Stomach (tissue), 9 donors: ENCODE data around the gene TCL1B. TPM values are rescaled to one million over a fixed set of nuclear protein-coding genes. Genes with fewer than 3 reads are reported as not detected.

Experiments
- DNase-seq, 2 donors: peaks; one replicate each; pipeline versions ENCODE4 v3.0.0 to v3.0.0-alpha.2; 2013 to 2019
- H3K27ac ChIP-seq, 5 donors: fragments of 200-600 bp in 4 of 5; sonication (generic) in 4 of 5; one replicate each; pipeline ENCODE4 v1.5.1; 2013 to 2019; ENCODE audit warnings: mild to moderate bottlenecking in 1 of 5, moderate library complexity in 1 of 5
- H3K27me3 ChIP-seq, 3 donors: fragments of 200-600 bp; sonication (generic); one replicate each; pipeline ENCODE4 v1.5.1; 2017 to 2019; ENCODE audit warnings: mixed run types in 1 of 3
- H3K36me3 ChIP-seq, 4 donors: fragments of 200-600 bp; sonication (generic); 1 replicate in 3 of 4; 2 replicates in 1 of 4; pipeline ENCODE4 v1.5.1; 2016 to 2019
- H3K4me1 ChIP-seq, 4 donors: fragments of 200-600 bp; sonication (generic); one replicate each; pipeline ENCODE4 v1.5.1; 2016 to 2019
- H3K4me3 ChIP-seq, 4 donors: fragments of 200-600 bp; sonication (generic) in 3 of 4; one replicate each; pipeline ENCODE4 v1.5.1; 2016 to 2019; ENCODE audit warnings: mild to moderate bottlenecking in 1 of 4
- H3K9me3 ChIP-seq, 4 donors: fragments of 200-600 bp; sonication (generic); one replicate each; pipeline ENCODE4 v1.5.1; 2016 to 2019
- EP300 ChIP-seq: sonication (generic); formaldehyde crosslinking; IDR thresholded peaks from one replicate; pipeline ENCODE4 v1.6.1; 2017; ENCODE audit warnings: antibody characterized with exemption
- POLR2A ChIP-seq, 4 donors: fragments of 450-650 bp; IDR thresholded peaks; one replicate each; pipeline ENCODE4 v1.6.1; 2016; ENCODE audit warnings: antibody characterized with exemption in 4 of 4, control low read depth in 2 of 4, mild to moderate bottlenecking in 1 of 4, moderate library complexity in 1 of 4
- POLR2AphosphoS5 ChIP-seq, 3 donors: sonication (generic); formaldehyde crosslinking; IDR thresholded peaks; one replicate each; pipeline ENCODE4 v1.6.1; 2016; ENCODE audit warnings: antibody characterized with exemption in 3 of 3
- WGBS, 5 donors: extraction: QIAGEN DNeasy Blood & Tissue Kit in 3 of 5; methylation state at CpG; one replicate each; pipeline versions ENCODE4 v1.1.5 to v1.1.7; 2013 to 2018; 5-methylcytosine and 5-hydroxymethylcytosine counted together
- intact Hi-C: fragments of 100-400 bp; cut with DNase I; formaldehyde crosslinking; loops from one replicate; pipeline ENCODE4 v1.15.1; 2023; ENCODE audit warnings: low total_unique reads
- polyA plus RNA-seq, 3 donors: library from polyadenylated mRNA; stranded (reverse); fragments of 200-250 nt; gene quantifications; one replicate each; pipeline ENCODE4 v1.2.3, GENCODE V29; 2013
- total RNA-seq, 5 donors: library from RNA; depleted of rRNA; stranded (reverse); fragments of >200 nt; gene quantifications; one replicate each; pipeline versions ENCODE4 v1.1.0 to v1.2.3, GENCODE V29; 2014 to 2016
- TF ChIP-seq, protein P1 (sequence below), 7 experiments: fragments of 450-650 bp in 4 of 7; fragments of 200-600 bp in 3 of 7; sonication (generic) in 3 of 7; IDR thresholded peaks; one replicate each; pipeline ENCODE4 v1.5.1; 2016 to 2019; ENCODE audit warnings: antibody characterized with exemption in 7 of 7, control low read depth in 2 of 7, mild to moderate bottlenecking in 1 of 7
- donor health status: healthy with polysubstance abuse.
- donor health status: Bipolar disorder and iron deficiency.
- donor health status: healthy.

TCL1B gene
- total and polyA plus RNA-seq, 8 donors, result 0.37 TPM; not detected in 7

DNA sequence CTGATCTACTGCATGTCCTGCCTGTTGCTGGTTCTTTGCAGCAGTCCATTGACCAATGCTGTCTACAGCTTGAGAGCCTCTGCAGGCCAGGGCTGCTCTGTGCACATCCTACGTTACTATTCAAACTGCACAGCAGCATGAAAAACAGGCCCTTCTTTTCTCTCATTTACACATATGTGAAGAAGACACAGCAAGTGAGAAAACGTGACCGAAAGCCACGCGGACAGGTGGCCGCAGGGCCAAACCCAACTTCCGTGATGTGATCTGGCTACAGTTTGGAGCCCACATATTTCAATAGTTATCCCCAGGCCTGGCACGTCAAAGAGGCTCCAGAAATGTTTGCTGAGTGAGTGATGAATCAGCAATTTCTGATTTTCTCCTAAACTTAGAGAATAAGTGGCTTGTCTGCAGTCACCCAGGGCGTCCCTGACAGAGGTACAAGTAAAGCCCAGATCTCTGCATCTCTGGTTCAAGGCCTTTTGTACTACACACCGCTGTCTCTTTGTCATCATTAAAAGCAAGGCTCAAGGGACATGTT, 17.9 kb upstream of the TCL1B start:
- intact Hi-C loops, result no loop called here
- no peak for DNase-seq
- H3K4me3 ChIP-seq, result no peak overlapping the region
- no peaks in the 10 kb centered on the region for H3K36me3 ChIP-seq
- TF ChIP-seq POLR2AphosphoS5 (IDR thresholded peaks at IDR 0.05) (no peak), POLR2A (IDR thresholded peaks at IDR 0.05) (no peak), EP300 (no peak)
- TF ChIP-seq, protein P1, sequence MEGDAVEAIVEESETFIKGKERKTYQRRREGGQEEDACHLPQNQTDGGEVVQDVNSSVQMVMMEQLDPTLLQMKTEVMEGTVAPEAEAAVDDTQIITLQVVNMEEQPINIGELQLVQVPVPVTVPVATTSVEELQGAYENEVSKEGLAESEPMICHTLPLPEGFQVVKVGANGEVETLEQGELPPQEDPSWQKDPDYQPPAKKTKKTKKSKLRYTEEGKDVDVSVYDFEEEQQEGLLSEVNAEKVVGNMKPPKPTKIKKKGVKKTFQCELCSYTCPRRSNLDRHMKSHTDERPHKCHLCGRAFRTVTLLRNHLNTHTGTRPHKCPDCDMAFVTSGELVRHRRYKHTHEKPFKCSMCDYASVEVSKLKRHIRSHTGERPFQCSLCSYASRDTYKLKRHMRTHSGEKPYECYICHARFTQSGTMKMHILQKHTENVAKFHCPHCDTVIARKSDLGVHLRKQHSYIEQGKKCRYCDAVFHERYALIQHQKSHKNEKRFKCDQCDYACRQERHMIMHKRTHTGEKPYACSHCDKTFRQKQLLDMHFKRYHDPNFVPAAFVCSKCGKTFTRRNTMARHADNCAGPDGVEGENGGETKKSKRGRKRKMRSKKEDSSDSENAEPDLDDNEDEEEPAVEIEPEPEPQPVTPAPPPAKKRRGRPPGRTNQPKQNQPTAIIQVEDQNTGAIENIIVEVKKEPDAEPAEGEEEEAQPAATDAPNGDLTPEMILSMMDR (IDR thresholded peaks at IDR 0.05), result no peak
- WGBS, 5 donors, result 82 to 88% (median 84%) methylated on average over 10 of the region's 10 CpGs
- H3K4me1 ChIP-seq, result peaks cover 0 to 7% (median 4%) of the 10 kb centered on the region in 4 donors
- peaks cover 0 to 17% (median 5%) of the 10 kb centered on the region in 3 donors for H3K27me3 ChIP-seq
- H3K27ac ChIP-seq, result no peak overlapping the region
- H3K9me3 ChIP-seq, result no peaks in the 10 kb centered on the region

GRCh38 chr14:95674613-95675012, 11.6 kb upstream of the TCL1B start:
- no peak overlapping the region for H3K4me3 ChIP-seq
- TF ChIP-seq POLR2A (IDR thresholded peaks at IDR 0.05), result no peak
- TF ChIP-seq POLR2AphosphoS5 (IDR thresholded peaks at IDR 0.05), result no peak
- TF ChIP-seq EP300, result no peak
- TF ChIP-seq, protein P1 (IDR thresholded peaks at IDR 0.05), result no peak
- intact Hi-C loops, result no loop called here

GRCh38 chr14:95675486-95675885, 10.7 kb upstream of the TCL1B start:
- Histone ChIP-seq H3K9me3 (peaks cover 0 to 7% (median 3%) of the 10 kb centered on the region in 4 donors), H3K27me3 (peaks cover 0 to 7% (median 0%) of the 10 kb centered on the region in 3 donors), H3K27ac (no peak overlapping the region), H3K4me3 (no peak overlapping the region), H3K36me3 (no peaks in the 10 kb centered on the region), H3K4me1 (peaks cover 0 to 6% (median 0%) of the 10 kb centered on the region in 4 donors)
- intact Hi-C loops, result no loop called here
- 64 to 75% (median 70%) methylated on average over 4 of the region's 4 CpGs for WGBS, 5 donors
- no peak for TF ChIP-seq POLR2A (IDR thresholded peaks at IDR 0.05)
- TF ChIP-seq EP300, result no peak
- TF ChIP-seq, protein P1 (IDR thresholded peaks at IDR 0.05), result no peak
- TF ChIP-seq POLR2AphosphoS5 (IDR thresholded peaks at IDR 0.05), result no peak
- no peak for DNase-seq

More at GRCh38 chr14:95674613-95675012, 11.6 kb upstream of the TCL1B start:
- H3K9me3 ChIP-seq, result peaks cover 0 to 7% (median 3%) of the 10 kb centered on the region in 4 donors
- no peak for DNase-seq
- H3K27me3 ChIP-seq, result peaks cover 0 to 8% (median 0%) of the 10 kb centered on the region in 3 donors
- 39 to 58% (median 48%) methylated on average over 4 of the region's 4 CpGs for WGBS, 5 donors
- H3K27ac ChIP-seq, result no peak overlapping the region
- H3K4me1 ChIP-seq, result peaks cover 0 to 6% (median 0%) of the 10 kb centered on the region in 4 donors
- no peaks in the 10 kb centered on the region for H3K36me3 ChIP-seq

- 61 to 80% (median 72%) methylated on average over 4 of the region's 4 CpGs for WGBS, 5 donors
- Histone ChIP-seq H3K27ac (no peak overlapping the region), H3K27me3 (peaks cover 0 to 7% (median 0%) of the 10 kb centered on the region in 3 donors), H3K36me3 (no peaks in the 10 kb centered on the region), H3K9me3 (peaks cover 0 to 7% (median 3%) of the 10 kb centered on the region in 4 donors), H3K4me1 (peaks cover 0 to 6% (median 0%) of the 10 kb centered on the region in 4 donors), H3K4me3 (no peak overlapping the region)
- intact Hi-C loops, result no loop called here
- DNase-seq, result no peak
- TF ChIP-seq POLR2A (IDR thresholded peaks at IDR 0.05) (no peak), POLR2AphosphoS5 (IDR thresholded peaks at IDR 0.05) (no peak), EP300 (no peak)
- TF ChIP-seq, protein P1 (IDR thresholded peaks at IDR 0.05), result no peak
Measured at GRCh38 chr14:95677179-95677835, 8.9 kb upstream of the TCL1B start.
